AG04450 (cell line): ENCODE results near the gene ZNF263. TPM values are rescaled to one million over a fixed set of nuclear protein-coding genes. Genes with fewer than 3 reads are reported as not detected.
A peak's percentile ranks its signal among the peaks of the same experiment; 100 is the strongest.
"Not testable (repeated sequence)": the region's sequence is repeated elsewhere in the genome, so short reads cannot be mapped to it uniquely, and the experiment has no call there.

Source experiments
- CTCF ChIA-PET: fragments of 300-600, 350-600 bp; formaldehyde crosslinking; extraction: SDS; loops from one replicate; lab custom pipeline; 2022; ENCODE audit warnings: antibody characterized with exemption, inconsistent platforms; lab: Charles Lee
- POLR2A ChIA-PET: fragments of 350-600 bp; formaldehyde crosslinking; extraction: SDS; loops from one replicate; lab custom pipeline; 2021; ENCODE audit warnings: antibody characterized with exemption, inconsistent platforms; lab: Yijun Ruan, JAX
- DNase-seq: peaks from one replicate; pipeline ENCODE4 v3.0.0-alpha.2; 2011; ENCODE audit warnings: low read depth, low spot score
- H3K27ac ChIP-seq: one replicate; pipeline ENCODE4 v1.5.1; 2012; ENCODE audit warnings: low read depth, low read length, control low read depth
- H3K27me3 ChIP-seq: one replicate; pipeline ENCODE4 v1.6.0; 2012; ENCODE audit warnings: low read length; ENCODE audit not compliant: control insufficient read depth, insufficient read depth
- H3K4me3 ChIP-seq: 2 replicates; pipeline ENCODE4 v1.5.1; 2011; ENCODE audit warnings: mild to moderate bottlenecking, low read depth, low read length, control low read depth
- H3K9me3 ChIP-seq: 2 replicates; pipeline ENCODE4 v1.5.1; 2012; ENCODE audit warnings: low read length; ENCODE audit not compliant: control insufficient read depth, insufficient read depth
- polyA plus RNA-seq: library from polyadenylated mRNA; depleted of rRNA; stranded (reverse); fragments of >200 nt; gene quantifications from 2 replicates; pipeline ENCODE4 v1.2.3, GENCODE V29; 2011
- TF ChIP-seq, protein P1 (sequence below): IDR thresholded peaks from 2 replicates; pipeline ENCODE4 v1.5.1; 2011; ENCODE audit warnings: low read depth, low read length, control low read depth, inconsistent platforms

ZNF263 gene
- polyA plus RNA-seq, 1 experiment, result 13.2 TPM

- ChIA-PET CTCF (interaction anchor here (0.6 kb wide), 2 partner anchors 8 to 38 kb away, joined by 3 read pairs; no protein-coding TSS in a partner anchor), POLR2A (interaction anchor here (1.4 kb wide), 1 partner anchor 18 kb away, joined by 22 read pairs; the partner anchor contains the start of gene ZNF263)
- no peaks in the 10 kb centered on the region for H3K27me3 ChIP-seq
- H3K27ac ChIP-seq, result peak overlapping the region; percentile 91
- TF ChIP-seq, protein P1, sequence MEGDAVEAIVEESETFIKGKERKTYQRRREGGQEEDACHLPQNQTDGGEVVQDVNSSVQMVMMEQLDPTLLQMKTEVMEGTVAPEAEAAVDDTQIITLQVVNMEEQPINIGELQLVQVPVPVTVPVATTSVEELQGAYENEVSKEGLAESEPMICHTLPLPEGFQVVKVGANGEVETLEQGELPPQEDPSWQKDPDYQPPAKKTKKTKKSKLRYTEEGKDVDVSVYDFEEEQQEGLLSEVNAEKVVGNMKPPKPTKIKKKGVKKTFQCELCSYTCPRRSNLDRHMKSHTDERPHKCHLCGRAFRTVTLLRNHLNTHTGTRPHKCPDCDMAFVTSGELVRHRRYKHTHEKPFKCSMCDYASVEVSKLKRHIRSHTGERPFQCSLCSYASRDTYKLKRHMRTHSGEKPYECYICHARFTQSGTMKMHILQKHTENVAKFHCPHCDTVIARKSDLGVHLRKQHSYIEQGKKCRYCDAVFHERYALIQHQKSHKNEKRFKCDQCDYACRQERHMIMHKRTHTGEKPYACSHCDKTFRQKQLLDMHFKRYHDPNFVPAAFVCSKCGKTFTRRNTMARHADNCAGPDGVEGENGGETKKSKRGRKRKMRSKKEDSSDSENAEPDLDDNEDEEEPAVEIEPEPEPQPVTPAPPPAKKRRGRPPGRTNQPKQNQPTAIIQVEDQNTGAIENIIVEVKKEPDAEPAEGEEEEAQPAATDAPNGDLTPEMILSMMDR, result peak; percentile 39
- peak overlapping the region; percentile 84 for H3K4me3 ChIP-seq
- peak; percentile 94 for DNase-seq
- H3K9me3 ChIP-seq, result peaks cover 5% of the 10 kb centered on the region; the same call in 1 of the 2 replicates
These were observed 18.9 kb upstream of the ZNF263 start for GRCh38 chr16:3264137-3265036.

- TF ChIP-seq, protein P1, result peak; percentile 55
- DNase-seq, result no peak
- CTCF ChIA-PET, result interaction anchor here (0.6 to 2.1 kb wide), 9 partner anchors 9 to 264 kb away, joined by 3 to 24 read pairs (median 4); partner anchors contain the start of gene CLUAP1
- H3K4me3 ChIP-seq, result no peak overlapping the region
- POLR2A ChIA-PET, result interaction anchor here (1.2 to 1.9 kb wide), 2 partner anchors 16 to 98 kb away, joined by 3 to 5 read pairs; partner anchors contain the start of gene ZNF263
- H3K9me3 ChIP-seq, result peaks cover 5% of the 10 kb centered on the region; the same call in 1 of the 2 replicates
- H3K27ac ChIP-seq, result no peak overlapping the region
- no peaks in the 10 kb centered on the region for H3K27me3 ChIP-seq
These were observed 16.3 kb upstream of the ZNF263 start for GRCh38 chr16:3266873-3267537.

DNA sequence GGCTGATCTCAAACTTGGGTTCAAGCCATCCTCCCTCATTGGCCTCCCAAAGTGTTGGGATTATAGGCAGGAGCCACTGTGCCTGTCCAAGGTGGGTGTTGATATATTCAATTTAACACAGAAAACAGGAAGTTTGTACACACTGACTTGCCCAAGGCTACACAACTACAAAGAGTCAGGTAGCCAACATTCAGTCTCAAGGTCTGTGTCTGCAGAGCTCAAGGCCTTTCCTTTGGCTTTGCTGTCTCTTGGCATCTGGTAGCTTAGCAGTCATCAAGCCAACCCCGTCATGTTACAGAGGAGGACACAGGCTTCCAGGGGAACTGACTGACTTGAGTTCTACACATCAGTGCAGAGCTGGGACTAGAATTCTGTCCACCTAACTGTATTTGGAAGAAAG lies 15.0 kb upstream of the ZNF263 start:
- CTCF ChIA-PET, result interaction anchor here (0.6 to 2.1 kb wide), 2 partner anchors 8 to 10 kb away, joined by 3 to 24 read pairs; no protein-coding TSS in a partner anchor
- H3K4me3 ChIP-seq, result no peak overlapping the region
- POLR2A ChIA-PET, result interaction anchor here (1.9 kb wide), 1 partner anchor 14 kb away, joined by 5 read pairs; the partner anchor contains the start of gene ZNF263
- H3K27ac ChIP-seq, result no peak overlapping the region
- DNase-seq, result no peak
- H3K27me3 ChIP-seq, result no peaks in the 10 kb centered on the region
- TF ChIP-seq, protein P1, result no peak
- H3K9me3 ChIP-seq, result peaks cover 5% of the 10 kb centered on the region; the same call in 1 of the 2 replicates

- H3K9me3 ChIP-seq, CTCF ChIA-PET, POLR2A ChIA-PET, H3K27ac ChIP-seq, DNase-seq, H3K27me3 ChIP-seq, H3K4me3 ChIP-seq: not testable (repeated sequence)
These were observed 12.6 kb upstream of the ZNF263 start for GRCh38 chr16:3270718-3271117.

GRCh38 chr16:3271281-3271680 lies 12.0 kb upstream of the ZNF263 start:
- POLR2A ChIA-PET, H3K27ac ChIP-seq, CTCF ChIA-PET, H3K27me3 ChIP-seq, H3K4me3 ChIP-seq, DNase-seq, H3K9me3 ChIP-seq: not testable (repeated sequence)
